LHCN-M2 (cell line): ENCODE data around the gene GRIA1. TPM values are rescaled to one million over a fixed set of nuclear protein-coding genes. Genes with fewer than 3 reads are reported as not detected.

Source experiments
- DNase-seq: peaks from one replicate; pipeline ENCODE4 v3.0.0-alpha.2; 2012; ENCODE audit warnings: low read depth
- total RNA-seq: library from RNA; depleted of rRNA; stranded (reverse); fragments of >200 nt; gene quantifications from 2 replicates; pipeline ENCODE4 v1.2.3, GENCODE V29; 2014

The GRIA1 gene
- total RNA-seq, 1 experiment from 2014 or later = 10.0 TPM

DNA sequence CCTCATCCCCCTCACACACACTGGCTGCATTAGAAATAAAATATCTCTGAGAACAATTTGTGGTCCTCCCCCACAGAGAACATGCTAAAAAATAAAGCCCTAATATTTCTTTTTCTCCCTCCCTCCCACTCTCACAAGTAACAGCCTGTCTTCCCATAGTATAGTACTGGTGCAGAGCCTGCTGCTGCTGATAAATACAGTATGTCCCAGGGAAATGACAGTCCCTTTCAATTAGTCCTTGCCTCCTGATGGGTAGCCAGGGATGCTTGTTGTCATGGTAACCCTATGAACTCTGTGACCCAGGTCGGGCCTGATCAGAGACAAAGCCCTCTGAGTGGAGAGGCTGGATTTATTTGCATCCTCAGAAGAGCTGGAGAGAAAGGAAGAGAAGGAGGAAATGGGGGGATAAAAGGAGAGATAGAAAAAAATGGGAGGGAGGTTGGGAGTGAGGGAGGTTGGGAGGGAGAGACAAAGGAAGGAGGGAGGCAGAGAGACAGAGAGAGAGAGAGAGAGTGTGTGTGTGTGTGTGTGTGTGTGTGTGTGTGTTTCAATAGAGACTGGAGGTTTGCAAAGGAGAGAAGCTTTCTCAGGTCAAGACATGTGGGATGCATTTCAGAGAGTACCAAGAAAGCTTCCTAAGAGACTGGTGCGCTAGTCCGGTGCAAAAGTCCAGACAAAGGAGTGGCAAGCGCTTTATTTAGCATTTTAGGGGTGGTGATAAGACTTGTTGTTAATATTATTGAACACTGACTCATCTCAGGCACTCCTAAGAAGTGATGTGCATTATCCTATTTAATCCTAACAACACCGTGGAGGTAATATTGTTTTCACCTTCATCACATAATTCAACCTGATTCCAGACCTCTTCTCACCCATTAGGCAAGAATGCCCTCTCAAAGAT is 287.5 kb downstream of the GRIA1 start:
- no peak for DNase-seq

DNA sequence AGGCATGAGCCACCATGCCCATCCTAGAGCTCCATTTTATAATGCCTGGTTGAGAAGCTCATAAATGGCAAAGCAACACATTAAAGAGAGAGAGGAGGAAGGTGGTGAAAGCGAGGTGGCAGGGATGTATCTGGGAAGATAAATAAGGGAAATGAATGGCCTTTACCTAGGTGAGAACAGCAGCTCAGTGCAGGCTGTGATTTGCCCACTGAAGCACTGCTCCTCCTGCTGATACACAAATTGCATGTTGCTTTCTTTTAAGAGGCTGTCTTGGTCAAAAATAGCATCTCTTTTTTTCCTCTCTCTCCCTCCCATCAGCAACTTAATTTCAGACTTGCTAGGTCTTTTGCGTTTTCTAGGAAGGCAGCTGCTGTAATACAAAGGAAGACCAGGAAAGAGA is 289.4 kb downstream of the GRIA1 start:
- no peak for DNase-seq

DNA sequence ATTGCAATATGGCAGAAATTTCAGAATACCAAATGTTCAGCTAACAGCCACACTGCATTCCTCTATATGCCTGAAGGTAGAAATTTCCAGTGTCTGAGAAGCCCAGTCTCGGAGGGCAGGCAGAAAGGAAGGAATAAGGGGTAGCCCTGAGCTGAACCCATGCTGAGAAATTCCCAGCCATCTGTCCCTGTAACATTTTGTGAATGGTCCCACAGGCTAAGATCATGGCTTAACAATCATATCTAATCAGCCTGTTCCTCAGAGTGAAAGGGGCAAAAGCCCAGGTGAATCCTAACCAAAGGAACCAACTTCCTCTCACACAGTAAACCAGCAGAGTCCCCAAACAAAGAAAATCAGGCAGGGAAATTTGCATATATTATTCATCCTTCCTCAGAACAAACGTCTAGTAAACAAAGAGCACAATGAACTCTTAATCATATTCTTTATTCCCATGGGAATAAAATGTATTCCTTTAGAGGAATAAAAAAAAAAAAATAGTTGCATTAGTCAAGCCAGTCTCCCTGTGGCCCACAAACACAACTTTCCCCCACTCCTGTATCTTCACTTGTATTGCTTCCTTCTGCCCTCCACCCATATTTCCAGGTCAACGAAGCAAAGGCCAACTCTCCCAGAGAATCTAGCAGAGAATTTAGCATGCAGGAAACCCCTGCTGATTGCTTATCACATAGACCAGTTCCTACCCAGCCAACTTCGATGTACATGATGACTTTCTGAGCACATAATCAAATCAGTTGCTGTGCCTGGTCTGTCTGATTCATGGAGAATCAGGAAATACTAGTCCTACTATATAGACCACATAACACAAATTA is 290.6 kb downstream of the GRIA1 start:
- DNase-seq = peak; percentile 52

DNA sequence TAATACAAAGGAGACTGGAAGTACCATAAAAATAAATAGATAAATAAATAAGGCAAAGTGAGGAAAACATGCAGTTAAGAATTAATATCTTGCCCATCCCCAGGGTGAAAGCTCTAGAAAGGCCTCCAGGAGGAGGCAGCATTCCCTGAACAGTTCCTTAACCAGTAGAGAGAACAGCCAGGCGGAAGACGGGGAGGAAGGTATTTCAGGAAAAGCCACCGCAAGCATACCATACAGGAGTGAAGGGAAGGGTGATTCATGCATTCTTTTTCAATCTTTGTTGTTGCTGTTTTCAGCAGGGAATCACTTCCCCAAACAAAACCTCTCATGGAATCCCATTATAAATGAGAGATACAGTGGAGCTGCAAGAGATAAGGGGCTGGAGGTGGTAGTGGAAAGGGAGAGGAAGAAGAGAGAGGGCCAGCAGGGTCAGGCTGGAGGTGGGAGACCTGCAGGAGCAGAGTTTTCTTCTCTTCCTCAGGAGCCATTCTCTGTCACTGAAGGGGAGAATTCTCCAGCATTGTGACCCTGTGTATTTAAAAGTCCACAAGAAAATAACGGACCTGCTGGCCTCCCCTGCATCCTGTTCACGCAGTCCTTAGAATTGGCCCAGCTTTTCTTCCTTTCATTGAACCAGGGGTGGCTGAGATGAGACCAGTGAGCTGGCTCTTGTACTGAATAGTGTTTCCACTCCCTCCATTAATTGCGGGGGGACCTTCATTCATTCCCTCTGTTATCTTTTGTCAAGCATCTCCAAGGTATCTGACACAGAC is 292.3 kb downstream of the GRIA1 start:
- peak; percentile 65 for DNase-seq

DNA sequence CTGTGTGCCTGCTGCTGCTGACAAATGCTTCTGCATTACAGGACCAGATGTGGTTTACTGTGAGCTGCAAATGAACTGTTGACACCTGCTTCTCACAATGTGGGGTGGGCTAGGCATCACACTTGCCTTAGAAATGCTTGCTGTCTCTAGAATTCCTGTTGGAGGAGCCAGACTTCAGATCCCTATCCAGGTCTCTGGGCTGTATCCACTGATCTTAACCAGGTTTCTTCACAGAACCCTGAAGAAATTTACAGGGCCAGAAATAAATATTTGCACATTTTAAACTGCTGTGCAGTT is 292.8 kb downstream of the GRIA1 start:
- DNase-seq = no peak

DNA sequence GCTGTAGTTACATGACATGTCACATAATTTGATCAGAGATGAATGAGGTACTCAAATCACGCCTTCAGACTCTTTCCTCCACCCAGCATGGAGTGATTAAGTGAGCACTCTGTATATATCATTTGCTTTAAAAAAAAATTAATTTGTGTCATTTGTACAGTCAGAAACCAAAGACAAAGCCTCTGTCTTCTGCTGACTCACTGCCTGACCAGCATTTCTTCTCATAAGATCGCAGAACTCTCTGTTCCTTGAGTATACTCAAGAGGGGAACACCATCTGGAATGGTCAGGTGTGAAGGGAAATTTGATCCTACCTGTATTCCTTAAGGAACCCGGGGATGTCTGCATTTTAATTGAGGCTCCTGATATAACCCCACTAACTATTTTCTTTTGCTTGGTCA is 293.8 kb downstream of the GRIA1 start:
- DNase-seq = peak; percentile 23

DNA sequence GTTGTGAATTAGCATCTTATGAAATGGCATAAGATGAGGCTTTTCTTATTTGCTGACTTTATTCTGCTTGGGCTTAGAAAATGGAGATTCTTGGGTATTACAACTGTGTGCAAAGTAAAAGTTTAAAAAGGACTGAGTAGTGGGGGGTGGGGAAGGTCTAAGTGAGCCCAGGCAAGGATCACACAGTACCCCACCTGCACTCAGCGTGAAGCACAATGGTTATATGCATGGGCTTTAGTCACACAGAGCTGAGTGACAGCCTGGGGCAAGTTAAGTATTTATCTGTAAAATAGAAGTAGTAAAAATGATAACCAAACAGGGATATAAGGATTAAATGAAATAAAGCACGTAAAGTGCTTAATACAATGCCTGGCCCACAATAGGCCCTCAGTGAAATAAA is 300.9 kb downstream of the GRIA1 start:
- no peak for DNase-seq

DNA sequence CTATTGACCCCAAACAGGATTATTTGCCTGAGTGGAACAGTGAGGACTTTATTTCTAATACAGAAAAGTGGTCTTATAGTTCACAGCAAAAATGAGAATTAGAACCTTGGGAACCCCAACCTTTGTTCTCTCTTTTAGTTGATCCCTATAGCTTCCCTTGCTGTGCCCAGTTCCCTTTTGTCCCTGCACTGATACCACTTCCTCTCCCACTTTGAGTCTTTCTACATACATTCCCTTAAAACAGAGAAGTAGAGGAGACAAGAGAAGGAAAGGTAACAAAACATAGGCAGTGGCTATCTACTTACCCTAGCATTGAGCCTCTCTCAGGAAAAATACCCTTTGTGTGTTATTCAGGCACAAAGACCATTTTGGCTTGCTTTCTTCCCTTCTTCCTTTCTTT is 301.8 kb downstream of the GRIA1 start:
- no peak for DNase-seq

DNA sequence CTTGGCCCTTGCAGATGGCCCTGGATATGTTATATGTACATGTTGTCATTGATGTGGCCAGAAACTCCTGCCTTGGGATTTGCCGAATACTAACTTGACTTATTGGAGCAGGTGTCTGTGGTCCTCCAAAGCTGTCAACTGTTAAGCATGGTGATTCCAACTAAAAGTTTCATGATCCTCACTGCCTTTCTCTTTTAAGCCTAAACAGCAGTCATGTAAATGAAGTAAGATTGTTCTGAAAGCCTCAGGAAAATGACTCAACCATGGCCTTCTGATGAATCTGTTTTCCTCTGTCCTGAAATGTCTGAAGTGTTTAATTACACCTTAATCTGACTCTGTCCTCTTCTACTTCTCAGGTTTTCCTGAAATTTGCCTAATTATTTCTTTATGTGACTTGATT is 303.2 kb downstream of the GRIA1 start:
- DNase-seq = peak; percentile 49

DNA sequence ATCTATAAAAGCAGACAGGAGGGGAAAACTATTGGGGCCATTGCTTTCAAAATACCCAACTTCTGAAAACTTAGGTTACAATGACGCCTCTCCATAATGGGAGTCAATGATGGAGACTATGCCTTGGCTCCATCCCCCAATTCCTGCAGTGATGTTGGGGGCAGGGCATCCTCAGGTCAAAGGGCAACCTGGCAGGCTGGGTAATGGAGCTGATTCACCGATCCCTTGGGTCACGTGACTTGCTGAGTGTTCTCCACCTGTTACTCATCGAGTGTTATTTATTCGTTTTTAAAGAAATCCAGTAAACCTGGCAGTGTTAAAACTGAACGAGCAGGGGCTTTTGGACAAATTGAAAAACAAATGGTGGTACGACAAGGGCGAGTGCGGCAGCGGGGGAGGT is 303.9 kb downstream of the GRIA1 start:
- DNase-seq = no peak

DNA sequence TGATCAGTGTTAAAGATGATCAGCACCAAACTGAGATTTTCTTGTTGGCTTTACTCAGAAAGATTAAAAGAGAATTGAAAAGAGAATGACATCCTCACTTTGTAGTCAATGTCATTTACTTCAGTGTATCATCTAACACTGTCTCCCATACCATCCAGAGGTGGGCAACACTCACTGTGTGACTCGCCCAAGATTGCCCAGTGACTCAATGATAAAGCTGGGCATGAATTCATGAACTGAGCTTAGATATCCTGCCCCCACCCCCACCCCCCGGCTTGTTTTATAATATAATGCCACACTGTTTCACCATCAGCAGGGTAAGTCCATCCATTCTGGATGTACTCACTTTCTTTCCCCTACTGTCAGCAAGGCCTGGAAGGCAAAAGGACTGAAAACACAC is 306.1 kb downstream of the GRIA1 start:
- peak; percentile 47 for DNase-seq

DNA sequence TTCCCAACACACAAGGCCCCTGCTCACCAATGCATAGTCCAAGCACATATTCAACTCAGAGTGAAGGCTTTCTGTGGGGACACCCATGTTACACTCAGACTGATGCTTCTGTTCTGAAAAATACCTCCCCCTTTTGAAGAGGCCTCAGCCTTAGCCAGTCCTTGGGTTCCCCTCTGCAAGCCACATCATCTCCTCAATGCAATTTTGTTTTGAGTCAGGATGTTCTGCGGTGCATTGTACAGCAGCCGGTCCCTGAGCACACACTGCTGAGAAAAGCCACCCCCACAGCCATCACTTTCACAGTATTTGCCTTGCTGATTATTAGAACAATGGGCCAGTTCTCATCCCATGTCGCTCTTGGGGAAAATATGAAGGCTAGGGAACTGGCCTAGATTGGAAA is 307.0 kb downstream of the GRIA1 start:
- DNase-seq = no peak

DNA sequence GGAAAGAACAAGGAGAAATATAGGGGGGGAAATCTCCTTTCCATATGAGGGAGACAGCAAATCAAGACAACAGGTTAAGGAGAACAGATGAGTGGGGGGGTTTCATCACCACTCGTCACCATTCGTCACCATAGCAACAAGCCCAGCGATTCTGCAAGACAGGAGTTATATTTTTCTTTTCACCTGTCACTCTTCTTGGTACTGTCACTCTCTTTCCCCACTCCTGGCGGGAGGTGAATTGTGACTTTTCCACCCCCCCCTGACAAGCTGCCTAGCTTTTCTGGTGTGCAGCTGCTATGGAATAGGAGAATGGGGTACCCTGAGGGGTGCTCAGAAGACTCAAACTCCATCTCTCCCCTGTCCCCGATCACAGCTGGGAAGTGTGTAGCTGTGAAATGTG is 308.4 kb downstream of the GRIA1 start:
- no peak for DNase-seq

DNA sequence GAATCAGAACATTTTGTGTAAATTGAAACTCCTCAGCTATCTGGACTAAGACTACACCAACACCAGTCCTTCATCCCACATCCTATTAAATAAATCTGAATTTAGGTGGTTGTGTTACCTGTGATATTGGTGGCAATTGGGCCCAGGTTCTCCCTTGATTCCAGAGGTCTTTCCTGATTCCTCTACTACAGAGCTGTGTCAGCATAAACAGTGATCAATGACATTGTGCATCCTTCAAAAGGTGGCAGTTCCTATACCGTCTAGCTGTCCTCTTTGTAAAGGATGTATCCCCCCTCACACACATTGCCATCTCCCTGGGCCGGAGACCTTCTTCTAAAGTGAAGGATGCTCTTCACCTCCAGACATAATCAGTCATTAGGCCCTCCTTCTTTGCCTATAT is 309.0 kb downstream of the GRIA1 start:
- no peak for DNase-seq

DNA sequence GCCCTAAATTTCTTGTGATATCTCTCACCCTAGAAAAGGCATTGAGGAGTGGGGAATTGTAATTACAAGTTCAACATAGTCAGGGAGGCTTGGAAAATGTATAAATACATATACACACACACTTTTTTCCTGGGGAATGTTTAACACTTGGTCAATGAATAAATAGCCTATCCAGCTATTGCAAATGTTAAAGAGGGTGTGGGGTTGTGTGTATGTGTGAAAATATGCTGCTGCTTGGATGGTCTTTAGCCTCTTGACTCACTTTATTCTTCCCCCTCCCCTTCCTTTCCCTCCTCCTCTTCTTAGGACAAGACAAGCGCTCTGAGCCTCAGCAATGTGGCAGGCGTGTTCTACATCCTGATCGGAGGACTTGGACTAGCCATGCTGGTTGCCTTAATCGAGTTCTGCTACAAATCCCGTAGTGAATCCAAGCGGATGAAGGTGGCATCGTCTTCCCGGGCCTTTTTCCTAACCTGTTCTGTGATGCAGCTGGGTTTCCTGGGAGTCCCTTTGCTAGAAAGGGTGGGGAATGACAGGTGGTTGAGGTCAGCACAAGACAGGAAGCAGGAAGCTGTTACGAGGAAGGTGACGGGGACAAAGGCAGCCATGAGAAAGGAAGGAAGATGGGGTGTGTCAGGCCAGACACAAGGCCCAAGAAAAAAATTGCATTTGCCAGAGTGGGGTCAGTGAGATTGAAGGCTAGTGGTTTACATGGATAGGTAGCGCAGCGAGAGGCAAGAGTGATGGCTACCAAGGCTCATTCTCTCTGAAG is 311.8 kb downstream of the GRIA1 start:
- DNase-seq = no peak

DNA sequence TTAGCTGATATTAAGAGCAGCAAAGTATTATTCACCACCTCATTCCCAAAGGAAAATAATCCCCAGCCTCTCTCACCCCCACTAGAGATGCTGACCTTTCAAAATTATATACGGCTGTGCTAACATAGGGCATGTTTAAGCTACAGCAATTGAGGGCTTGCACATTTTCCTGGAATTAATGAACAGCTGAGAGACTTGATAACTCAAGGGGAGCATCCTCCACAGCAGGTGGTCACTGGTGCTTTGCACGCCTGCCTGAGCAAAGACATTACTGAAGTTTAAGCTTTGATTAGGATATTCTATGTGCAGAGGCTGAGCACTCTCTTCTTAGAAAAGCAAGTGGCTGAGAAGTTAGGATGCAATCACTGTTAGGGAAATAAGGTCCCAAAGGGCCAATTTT is 317.3 kb downstream of the GRIA1 start:
- DNase-seq = no peak

DNA sequence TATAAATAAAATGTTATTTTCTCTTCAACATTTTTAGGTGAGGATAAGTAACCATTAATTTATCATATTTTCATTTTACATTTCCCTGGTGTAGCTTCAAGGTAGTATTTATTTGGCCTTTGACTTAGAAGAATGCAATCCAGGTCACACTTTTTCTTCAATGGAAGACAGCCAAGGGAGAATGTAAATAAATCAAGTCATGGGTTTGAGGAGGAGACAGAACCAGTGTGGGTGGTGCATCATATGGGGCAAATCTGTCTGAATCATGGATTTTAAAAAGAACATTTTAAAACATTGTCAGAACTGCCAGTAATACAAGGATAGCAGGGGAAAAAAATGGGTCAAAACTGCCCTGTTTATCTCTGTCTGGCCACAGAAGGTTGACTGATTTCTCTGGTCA is 318.7 kb downstream of the GRIA1 start:
- DNase-seq = no peak

DNA sequence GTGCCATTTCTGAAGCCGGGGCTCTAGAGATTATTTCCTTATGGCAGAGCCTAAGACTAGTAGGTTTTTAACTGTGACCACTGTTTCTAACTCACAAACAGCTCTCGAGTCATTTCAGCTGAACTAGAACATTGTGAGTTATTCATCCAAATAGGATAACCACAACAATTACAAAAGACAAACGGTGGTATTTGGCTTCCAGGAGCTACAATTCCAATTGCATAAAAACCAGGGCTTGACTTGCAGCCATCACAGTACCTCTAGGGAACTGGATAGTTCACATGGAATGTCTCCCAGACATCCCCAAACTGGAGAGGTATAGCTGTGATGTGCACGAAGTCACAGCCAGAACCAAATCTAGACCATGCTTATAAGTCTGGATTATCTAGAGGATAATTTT is 323.4 kb downstream of the GRIA1 start:
- DNase-seq = peak; percentile 67

DNA sequence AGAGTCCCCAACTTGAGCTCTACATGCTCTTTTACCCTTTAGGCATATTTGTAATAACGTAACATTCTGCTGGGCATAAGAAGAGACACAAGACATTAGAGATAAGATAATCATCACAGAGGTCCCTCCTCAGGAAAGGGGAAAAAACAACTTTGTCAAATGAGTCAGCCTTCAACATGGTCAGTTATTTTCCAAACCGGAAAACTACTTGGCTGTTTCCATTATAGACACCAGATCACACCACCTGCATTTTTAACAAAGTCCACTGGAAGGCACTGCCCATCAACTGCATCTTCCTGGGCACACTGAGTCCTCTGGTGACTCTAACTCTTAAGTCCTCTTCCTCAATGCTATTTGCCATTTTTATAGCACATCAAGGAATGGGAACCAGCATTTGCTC is 326.4 kb downstream of the GRIA1 start:
- peak; percentile 26 for DNase-seq

DNA sequence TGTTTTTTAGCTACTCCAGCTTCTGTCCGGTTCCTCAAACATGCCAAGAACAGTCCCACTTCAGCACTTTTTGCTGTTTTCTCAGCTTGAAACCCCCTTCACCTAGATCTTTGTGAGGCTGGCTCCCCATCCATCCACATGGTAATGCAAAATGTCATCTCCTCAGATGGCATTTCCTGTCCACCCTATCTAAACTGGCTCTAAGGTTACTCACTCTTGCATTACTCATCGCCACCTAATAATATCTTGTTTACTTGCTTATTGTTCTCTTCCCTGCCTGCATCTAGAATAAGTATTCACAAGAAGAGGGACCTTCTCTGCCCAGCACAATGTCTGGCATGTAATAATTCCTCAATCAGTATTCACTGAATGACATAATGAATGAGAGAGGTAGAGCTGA is 328.2 kb downstream of the GRIA1 start:
- peak; percentile 58 for DNase-seq

DNA sequence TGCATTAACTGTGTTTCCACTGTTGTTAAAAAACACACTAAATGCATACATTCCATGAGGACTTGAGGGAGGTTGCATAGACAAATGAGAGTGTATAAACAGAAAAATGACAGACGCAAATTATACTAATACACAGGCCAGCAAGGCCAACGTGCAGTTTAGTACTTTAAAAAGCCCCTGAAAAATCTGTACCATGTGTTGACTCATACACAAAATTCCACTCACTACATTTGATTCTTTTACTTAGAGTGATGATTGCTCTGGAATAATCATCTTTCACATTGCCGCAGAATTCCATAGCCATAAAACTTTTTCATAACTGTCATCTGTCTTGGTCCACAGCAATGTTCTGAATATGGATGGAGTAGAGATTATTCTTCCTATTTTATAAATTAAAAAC is 332.6 kb downstream of the GRIA1 start:
- DNase-seq = no peak

DNA sequence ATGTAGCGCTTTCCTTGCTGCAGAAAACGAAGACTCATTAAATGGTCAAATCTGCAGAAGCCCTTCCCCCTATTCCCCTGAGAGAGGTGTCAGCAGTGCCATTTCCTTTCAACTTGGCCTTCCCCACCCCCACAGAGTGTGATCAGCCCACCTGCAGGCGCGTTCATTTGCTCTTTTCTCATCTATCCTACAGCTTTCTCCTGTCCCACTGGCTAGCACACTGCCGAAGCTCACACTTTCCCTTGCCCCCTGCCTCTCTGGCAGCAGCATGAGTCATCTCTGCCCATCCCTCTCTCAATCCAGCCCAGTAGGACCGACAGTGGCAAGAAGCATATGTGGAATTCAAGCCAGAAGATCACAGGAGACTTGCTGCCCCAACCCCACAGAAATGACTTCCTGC is 334.4 kb downstream of the GRIA1 start:
- no peak for DNase-seq
